GM12875 (cell line): ENCODE results near the gene AHCYL2.

Experiments
- H3K4me3 ChIP-seq: one replicate; pipeline ENCODE4 v1.5.1; 2011; ENCODE audit warnings: low read depth, low read length, control low read depth
- CTCF ChIP-seq: IDR thresholded peaks from 2 replicates; pipeline ENCODE4 v1.5.1; 2011; ENCODE audit warnings: low read depth, mild to moderate bottlenecking, control low read depth, inconsistent platforms, low read length, moderate library complexity, borderline replicate concordance; ENCODE audit not compliant: insufficient read depth

Gene AHCYL2

GRCh38 chr7:129224251-129225205, at the start of gene AHCYL2:
Gene AHCYL2, plus strand, starts transcription at chr7:129225030.
- H3K4me3 ChIP-seq, result peak within 1 kb of the TSS; percentile 91

GRCh38 chr7:129176916-129177710, 47.7 kb upstream of the AHCYL2 start:
- no peak overlapping the region for H3K4me3 ChIP-seq
- TF ChIP-seq CTCF, result no peak

More at GRCh38 chr7:129224251-129225205, at the start of gene AHCYL2:
- no peak for TF ChIP-seq CTCF

GRCh38 chr7:129184981-129185670, 39.7 kb upstream of the AHCYL2 start:
- no peak overlapping the region for H3K4me3 ChIP-seq

GRCh38 chr7:129186749-129187260, 38.0 kb upstream of the AHCYL2 start:
- no peak overlapping the region for H3K4me3 ChIP-seq

More at GRCh38 chr7:129184981-129185670, 39.7 kb upstream of the AHCYL2 start:
- no peak for TF ChIP-seq CTCF

GRCh38 chr7:129187681-129188371, 37.0 kb upstream of the AHCYL2 start:
- H3K4me3 ChIP-seq, result peak overlapping the region; percentile 66
- TF ChIP-seq CTCF, result no peak

More at GRCh38 chr7:129186749-129187260, 38.0 kb upstream of the AHCYL2 start:
- TF ChIP-seq CTCF, result no peak

- peak within 1 kb of the TSS; percentile 66 for H3K4me3 ChIP-seq
- TF ChIP-seq CTCF, result no peak
Observed at GRCh38 chr7:129188372-129188891, 36.4 kb upstream of the AHCYL2 start, which contains the start of gene SMO. Gene SMO, plus strand, starts transcription at chr7:129188633. Its CDS starts 519 bp downstream, at chr7:129189152.
